ENCODE data around the gene STAP2. TPM values are rescaled to one million over a fixed set of nuclear protein-coding genes. Genes with fewer than 3 reads are reported as not detected.

STAP2 gene
- total and polyA plus RNA-seq, 2 donors (not counting 3 experiments of a cell fraction or from before 2014, with no cell fraction given), result 12.2 to 21.7 TPM

DNA sequence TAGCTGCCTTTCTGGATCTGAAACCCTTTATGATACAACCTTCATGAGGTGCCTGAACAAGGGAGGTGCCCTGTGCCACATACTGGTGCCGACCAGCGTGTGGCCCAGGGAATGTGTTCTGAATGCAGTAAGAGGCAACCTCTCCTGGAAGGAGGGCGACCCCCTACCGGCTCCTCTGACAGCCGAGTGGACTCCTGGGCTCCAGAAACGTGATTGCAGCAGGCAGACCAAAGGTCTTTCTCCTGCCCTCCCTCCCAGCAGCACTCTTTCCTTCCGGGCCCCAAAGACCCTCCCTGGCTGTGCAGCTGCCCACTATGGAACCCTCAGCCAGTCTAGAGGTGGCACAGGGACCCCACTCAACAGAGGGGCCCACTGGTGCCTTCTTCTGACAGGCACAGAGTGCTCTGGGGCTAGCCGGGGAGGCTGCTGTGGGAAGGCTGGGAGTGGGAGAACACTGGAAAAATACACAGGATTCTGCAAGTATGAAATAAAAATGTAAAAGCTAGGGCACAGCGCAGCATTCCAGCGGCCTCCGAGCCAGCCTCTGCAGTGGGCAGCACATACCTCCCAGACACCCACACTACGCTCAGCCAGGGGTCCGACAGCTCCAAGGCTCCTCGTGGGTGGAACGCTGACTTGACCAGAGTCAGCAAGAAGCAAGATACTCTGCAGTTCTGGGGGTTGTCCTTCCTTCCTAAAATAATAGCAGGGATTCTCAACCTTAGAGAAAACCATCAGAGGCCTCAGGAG, 46.8 kb upstream of the STAP2 start:
- H3K27me3 ChIP-seq (ENCODE audit: control insufficient read depth in 2 of 2, insufficient read depth in 2 of 2, low read length in 2 of 2), result no peaks in the 10 kb centered on the region
- H3K9ac ChIP-seq (replicated peaks; ENCODE audit: extremely low read depth, insufficient read depth, low read length), result no peak overlapping the region
- H2AFZ ChIP-seq (ENCODE audit: low read depth, low read length), result no peak overlapping the region
- dilution Hi-C loops (cut with MboI; ENCODE audit: extremely low pct_ligation_motif_present, low sequenced_read_pairs) (no loop called here), intact Hi-C loops (cut with micrococcal nuclease) (no loop called here)
- ChIA-PET POLR2A (no interaction called here), CTCF (interaction anchor here (0.6 to 3.5 kb wide), 4 partner anchors 10 to 33 kb away, joined by 3 to 18 read pairs (median 8); partner anchors contain the start of gene SH3GL1)
- TF ChIP-seq JUN (IDR thresholded peaks at IDR 0.05; ENCODE audit: borderline replicate concordance, insufficient read depth, insufficient read length, low read depth), result no peak
- no peak for TF ChIP-seq EZH2 (IDR thresholded peaks at IDR 0.05; ENCODE audit: borderline replicate concordance, low read depth, low read length, severe bottlenecking)
- no peak for TF ChIP-seq POLR2AphosphoS5 (IDR thresholded peaks at IDR 0.05; ENCODE audit: insufficient read depth, low read depth, low read length)
- TF ChIP-seq MYC (IDR thresholded peaks at IDR 0.05; ENCODE audit: low read depth, low read length), result no peak
- TF ChIP-seq, protein P1, sequence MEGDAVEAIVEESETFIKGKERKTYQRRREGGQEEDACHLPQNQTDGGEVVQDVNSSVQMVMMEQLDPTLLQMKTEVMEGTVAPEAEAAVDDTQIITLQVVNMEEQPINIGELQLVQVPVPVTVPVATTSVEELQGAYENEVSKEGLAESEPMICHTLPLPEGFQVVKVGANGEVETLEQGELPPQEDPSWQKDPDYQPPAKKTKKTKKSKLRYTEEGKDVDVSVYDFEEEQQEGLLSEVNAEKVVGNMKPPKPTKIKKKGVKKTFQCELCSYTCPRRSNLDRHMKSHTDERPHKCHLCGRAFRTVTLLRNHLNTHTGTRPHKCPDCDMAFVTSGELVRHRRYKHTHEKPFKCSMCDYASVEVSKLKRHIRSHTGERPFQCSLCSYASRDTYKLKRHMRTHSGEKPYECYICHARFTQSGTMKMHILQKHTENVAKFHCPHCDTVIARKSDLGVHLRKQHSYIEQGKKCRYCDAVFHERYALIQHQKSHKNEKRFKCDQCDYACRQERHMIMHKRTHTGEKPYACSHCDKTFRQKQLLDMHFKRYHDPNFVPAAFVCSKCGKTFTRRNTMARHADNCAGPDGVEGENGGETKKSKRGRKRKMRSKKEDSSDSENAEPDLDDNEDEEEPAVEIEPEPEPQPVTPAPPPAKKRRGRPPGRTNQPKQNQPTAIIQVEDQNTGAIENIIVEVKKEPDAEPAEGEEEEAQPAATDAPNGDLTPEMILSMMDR (IDR thresholded peaks at IDR 0.05; ENCODE audit: extremely low read depth in 1 of 2, insufficient read depth in 1 of 2, low read depth in 1 of 2, low read length in 2 of 2), result no peak
- TF ChIP-seq FOS (IDR thresholded peaks at IDR 0.05; ENCODE audit: borderline replicate concordance, insufficient read depth, low read length), result no peak
- TF ChIP-seq, protein P2, sequence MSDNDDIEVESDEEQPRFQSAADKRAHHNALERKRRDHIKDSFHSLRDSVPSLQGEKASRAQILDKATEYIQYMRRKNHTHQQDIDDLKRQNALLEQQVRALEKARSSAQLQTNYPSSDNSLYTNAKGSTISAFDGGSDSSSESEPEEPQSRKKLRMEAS (IDR thresholded peaks at IDR 0.05; ENCODE audit: insufficient read depth, insufficient read length), result no peak
- H4K20me1 ChIP-seq (replicated peaks; ENCODE audit: control insufficient read depth, extremely low read depth, insufficient read depth, low read length), result no peaks in the 10 kb centered on the region
- no peaks in the 10 kb centered on the region for H3K9me1 ChIP-seq (replicated peaks; ENCODE audit: control insufficient read depth, extremely low read depth, insufficient read depth, low read length)
- no TSS peak for BruUV-seq (replicated peaks)
- H3K36me3 ChIP-seq (ENCODE audit: control insufficient read depth in 2 of 2, extremely low read depth in 1 of 2, insufficient read depth in 2 of 2, low read length in 2 of 2), result peaks cover 3 to 19% of the 10 kb centered on the region in 2 experiments
- H3K27ac ChIP-seq (ENCODE audit: insufficient read depth, low read depth, low read length), result peak overlapping the region; percentile 15
- no peak overlapping the region for H3K4me3 ChIP-seq (replicated peaks in 1 of 3; ENCODE audit: insufficient read depth in 1 of 3, low read depth in 1 of 3, low read length in 3 of 3)
- peaks cover 35% of the 10 kb centered on the region for H3K4me1 ChIP-seq (ENCODE audit: control insufficient read depth, extremely low read depth, insufficient read depth, low read length)
- H3K4me2 ChIP-seq (ENCODE audit: insufficient read depth, low read length), result no peak overlapping the region
- FAIRE-seq (no peak), DNase-seq (ENCODE audit: low read depth, low spot score) (no peak)
- H3K79me2 ChIP-seq (ENCODE audit: control insufficient read depth, insufficient read depth, low read length), result peaks cover 84% of the 10 kb centered on the region
- no peaks in the 10 kb centered on the region for H3K9me3 ChIP-seq (replicated peaks; ENCODE audit: control insufficient read depth, insufficient read depth, low read length)
